SK-N-SH (cell line): ENCODE measurements around the gene ZNG1A.

ENCODE experiments used
- CHD2 ChIP-seq: fragments of 150-350 bp; IDR thresholded peaks from 2 replicates; pipeline ENCODE4 v1.6.1; 2018; ENCODE audit warnings: low read length; ENCODE audit not compliant: partially characterized antibody
- CTCF ChIP-seq: fragments of 200-600 bp; sonication (generic); IDR thresholded peaks from 2 replicates; pipeline ENCODE4 v1.6.1; 2017; ENCODE audit warnings: antibody characterized with exemption, mild to moderate bottlenecking, moderate library complexity
- EP300 ChIP-seq, 2 experiments: IDR thresholded peaks; 2 replicates each; pipeline versions ENCODE4 v1.4.0 to v1.6.1; 2012; ENCODE audit warnings: borderline replicate concordance in 1 of 2, low read depth in 1 of 2, low read length in 1 of 2
- JUND ChIP-seq: IDR thresholded peaks from 2 replicates; pipeline ENCODE4 v1.4.0; 2012
- NFIC ChIP-seq: IDR thresholded peaks from 2 replicates; pipeline ENCODE4 v1.4.0; 2012; ENCODE audit warnings: borderline replicate concordance
- TF ChIP-seq, protein P1 (sequence below): IDR thresholded peaks from 2 replicates; pipeline ENCODE4 v1.4.0; 2012; ENCODE audit warnings: low read depth

- TF ChIP-seq JUND = no peak
- TF ChIP-seq CTCF = no peak
- TF ChIP-seq, protein P1, sequence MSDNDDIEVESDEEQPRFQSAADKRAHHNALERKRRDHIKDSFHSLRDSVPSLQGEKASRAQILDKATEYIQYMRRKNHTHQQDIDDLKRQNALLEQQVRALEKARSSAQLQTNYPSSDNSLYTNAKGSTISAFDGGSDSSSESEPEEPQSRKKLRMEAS = no peak
- no peak for TF ChIP-seq NFIC
- no peak for TF ChIP-seq CHD2
- no peak for TF ChIP-seq EP300 (IDR thresholded peaks at IDR 0.05; ENCODE audit: borderline replicate concordance in 1 of 2, low read depth in 1 of 2, low read length in 1 of 2)
Observed at GRCh38 chr9:224026-224425, 45.2 kb upstream of the ZNG1A start.
